Neuronal stem cell (in vitro differentiated cells): ENCODE data around the gene TBC1D4.

Source experiments
- DNase-seq: peaks from one replicate; pipeline ENCODE4 v3.0.0-alpha.2; 2013; ENCODE audit warnings: low spot score
- H2AFZ ChIP-seq: one replicate; pipeline ENCODE4 v1.6.1; 2013; ENCODE audit warnings: mild to moderate bottlenecking, low read length, inconsistent platforms
- H2AK5ac ChIP-seq: 2 replicates; pipeline ENCODE4 v1.6.1; 2013; ENCODE audit warnings: low read depth, mild to moderate bottlenecking, inconsistent platforms, low read length, moderate library complexity, mixed read lengths
- H2BK120ac ChIP-seq: 2 replicates; pipeline ENCODE4 v1.6.1; 2013; ENCODE audit warnings: low read depth, mild to moderate bottlenecking, inconsistent platforms, low read length, moderate library complexity, mixed read lengths
- H2BK12ac ChIP-seq: one replicate; pipeline ENCODE4 v1.6.1; 2013; ENCODE audit warnings: low read length, inconsistent platforms
- H2BK15ac ChIP-seq: 2 replicates; pipeline ENCODE4 v1.6.1; 2013; ENCODE audit warnings: mild to moderate bottlenecking, low read length, inconsistent platforms, mixed read lengths
- H2BK5ac ChIP-seq: one replicate; pipeline ENCODE4 v1.6.1; 2013; ENCODE audit warnings: inconsistent platforms, mild to moderate bottlenecking, low read length, moderate library complexity
- H3K14ac ChIP-seq: one replicate; pipeline ENCODE4 v1.6.1; 2013; ENCODE audit warnings: low read length, inconsistent platforms
- H3K18ac ChIP-seq: 2 replicates; pipeline ENCODE4 v1.6.1; 2013; ENCODE audit warnings: low read length, inconsistent platforms
- H3K23ac ChIP-seq: 2 replicates; pipeline ENCODE4 v1.6.1; 2013; ENCODE audit warnings: low read depth, mild to moderate bottlenecking, mixed read lengths, low read length, inconsistent platforms; ENCODE audit not compliant: poor library complexity
- H3K27ac ChIP-seq: replicated peaks from 3 replicates; pipeline ENCODE4 v1.5.1; 2013; ENCODE audit warnings: low read length, inconsistent platforms
- H3K27me3 ChIP-seq, 3 experiments: 2 replicates each; pipeline ENCODE4 v1.6.1; 2013; ENCODE audit warnings: low read length in 3 of 3, mild to moderate bottlenecking in 2 of 3, inconsistent platforms in 1 of 3, low read depth in 1 of 3, mixed read lengths in 1 of 3, moderate library complexity in 1 of 3; ENCODE audit not compliant: control insufficient read depth in 3 of 3, insufficient read depth in 3 of 3
- H3K36me3 ChIP-seq, 2 donors: replicated peaks in 1 of 2; 2 replicates each; pipeline ENCODE4 v1.6.1; 2013; ENCODE audit warnings: low read length in 2 of 2; ENCODE audit not compliant: control insufficient read depth in 2 of 2, insufficient read depth in 2 of 2
- H3K4ac ChIP-seq: 2 replicates; pipeline ENCODE4 v1.6.1; 2013; ENCODE audit warnings: inconsistent platforms, mild to moderate bottlenecking, low read length, moderate library complexity
- H3K4me1 ChIP-seq, 2 donors: 1 replicate in 1 of 2; 2 replicates in 1 of 2; pipeline ENCODE4 v1.6.1; 2013; ENCODE audit warnings: low read length in 2 of 2, low read depth in 1 of 2; ENCODE audit not compliant: control insufficient read depth in 2 of 2, insufficient read depth in 1 of 2
- H3K4me2 ChIP-seq: one replicate; pipeline ENCODE4 v1.6.1; 2013; ENCODE audit warnings: mild to moderate bottlenecking, low read length, inconsistent platforms; ENCODE audit not compliant: insufficient read depth, poor library complexity, severe bottlenecking
- H3K4me3 ChIP-seq, 2 donors: 2 replicates each; pipeline ENCODE4 v1.5.1; 2013; ENCODE audit warnings: low read length in 2 of 2, mild to moderate bottlenecking in 2 of 2, inconsistent platforms in 1 of 2, moderate library complexity in 1 of 2
- H3K79me1 ChIP-seq: one replicate; pipeline ENCODE4 v1.6.1; 2013; ENCODE audit warnings: low read depth, mild to moderate bottlenecking, inconsistent platforms, low read length, moderate library complexity
- H3K9ac ChIP-seq: one replicate; pipeline ENCODE4 v1.6.1; 2013; ENCODE audit warnings: mild to moderate bottlenecking, low read depth, low read length, inconsistent platforms; ENCODE audit not compliant: poor library complexity
- H3K9me3 ChIP-seq, 2 donors: replicated peaks in 1 of 2; 2 replicates each; pipeline versions ENCODE3 to v1.6.1; 2013; ENCODE audit warnings: low read length in 2 of 2, mild to moderate bottlenecking in 2 of 2, inconsistent platforms in 1 of 2, low read depth in 1 of 2, mixed read lengths in 1 of 2, moderate library complexity in 1 of 2; ENCODE audit not compliant: control insufficient read depth in 2 of 2, insufficient read depth in 1 of 2
- H4K8ac ChIP-seq: one replicate; pipeline ENCODE4 v1.6.1; 2013; ENCODE audit warnings: low read depth, mild to moderate bottlenecking, inconsistent platforms, low read length, moderate library complexity
- H4K91ac ChIP-seq: one replicate; pipeline ENCODE4 v1.6.1; 2013; ENCODE audit warnings: low read length, low read depth, mild to moderate bottlenecking, inconsistent platforms; ENCODE audit not compliant: poor library complexity
- WGBS, 2 donors: extraction: QIAGEN DNeasy Blood & Tissue Kit; methylation state at CpG; one replicate each; pipeline ENCODE4 v1.1.7; 2013; ENCODE audit warnings: missing lambda C conversion rate in 2 of 2, mixed read lengths in 1 of 2; ENCODE audit not compliant: insufficient read length in 2 of 2, insufficient replicate concordance in 1 of 2; ENCODE audit errors: extremely low coverage in 2 of 2; 5-methylcytosine and 5-hydroxymethylcytosine counted together

Gene TBC1D4

GRCh38 chr13:75492389-75492788, 10.4 kb upstream of the TBC1D4 start:
- no peak overlapping the region for H3K9ac ChIP-seq
- no peak for DNase-seq
- H3K14ac ChIP-seq = no peak overlapping the region

GRCh38 chr13:75491376-75491775, 9.4 kb upstream of the TBC1D4 start:
- H2BK5ac ChIP-seq = no peak overlapping the region
- H3K27ac ChIP-seq = no peak overlapping the region
- no peak overlapping the region for H2BK12ac ChIP-seq
- H3K18ac ChIP-seq = no peak overlapping the region
- no peak overlapping the region for H3K4ac ChIP-seq
- no CpG with 5 or more reads among the region's 2 CpGs for WGBS, 2 donors
- no peak overlapping the region for H2AK5ac ChIP-seq
- no peaks in the 10 kb centered on the region for H3K79me1 ChIP-seq
- no peak overlapping the region for H4K8ac ChIP-seq
- no peak overlapping the region for H3K23ac ChIP-seq
- H3K27me3 ChIP-seq = no peaks in the 10 kb centered on the region
- no peaks in the 10 kb centered on the region for H3K4me1 ChIP-seq
- H2AFZ ChIP-seq = no peak overlapping the region
- H3K36me3 ChIP-seq = no peaks in the 10 kb centered on the region
- H3K9me3 ChIP-seq = no peaks in the 10 kb centered on the region
- no peak overlapping the region for H2BK120ac ChIP-seq
- no peak overlapping the region for H2BK15ac ChIP-seq
- no peak for DNase-seq
- no peak overlapping the region for H3K4me2 ChIP-seq
- no peak overlapping the region for H4K91ac ChIP-seq
- H3K9ac ChIP-seq = no peak overlapping the region
- no peak overlapping the region for H3K4me3 ChIP-seq
- no peak overlapping the region for H3K14ac ChIP-seq

More at GRCh38 chr13:75492389-75492788, 10.4 kb upstream of the TBC1D4 start:
- Histone ChIP-seq H3K4ac (no peak overlapping the region), H2BK5ac (no peak overlapping the region), H3K4me3 (no peak overlapping the region), H2AK5ac (no peak overlapping the region), H3K9me3 (no peaks in the 10 kb centered on the region), H3K27ac (no peak overlapping the region), H3K36me3 (no peaks in the 10 kb centered on the region), H3K79me1 (no peaks in the 10 kb centered on the region), H4K91ac (no peak overlapping the region), H3K23ac (no peak overlapping the region), H2BK15ac (no peak overlapping the region), H4K8ac (no peak overlapping the region), H3K4me1 (no peaks in the 10 kb centered on the region), H3K27me3 (no peaks in the 10 kb centered on the region), H2BK12ac (no peak overlapping the region), H2AFZ (no peak overlapping the region), H2BK120ac (no peak overlapping the region), H3K4me2 (no peak overlapping the region), H3K18ac (no peak overlapping the region)
- WGBS, 2 donors = no CpG with 5 or more reads among the region's 5 CpGs

GRCh38 chr13:75489502-75490263, 7.7 kb upstream of the TBC1D4 start:
- H3K14ac ChIP-seq = no peak overlapping the region
- peaks cover 4 to 5% of the 10 kb centered on the region in 2 donors for H3K4me1 ChIP-seq
- WGBS, 2 donors = no CpG with 5 or more reads among the region's 10 CpGs
- no peak for DNase-seq
- H3K23ac ChIP-seq = no peak overlapping the region
- H2BK12ac ChIP-seq = no peak overlapping the region
- no peak overlapping the region for H3K4me3 ChIP-seq
- no peaks in the 10 kb centered on the region for H3K9me3 ChIP-seq
- H2BK120ac ChIP-seq = no peak overlapping the region
- no peak overlapping the region for H3K4me2 ChIP-seq
- H3K79me1 ChIP-seq = no peaks in the 10 kb centered on the region
- H4K8ac ChIP-seq = no peak overlapping the region
- H3K27me3 ChIP-seq = no peaks in the 10 kb centered on the region
- no peak overlapping the region for H2BK5ac ChIP-seq
- no peak overlapping the region for H2BK15ac ChIP-seq
- H3K36me3 ChIP-seq = no peaks in the 10 kb centered on the region
- H3K27ac ChIP-seq = no peak overlapping the region
- H3K18ac ChIP-seq = no peak overlapping the region
- H4K91ac ChIP-seq = no peak overlapping the region
- H3K9ac ChIP-seq = no peak overlapping the region
- no peak overlapping the region for H3K4ac ChIP-seq
- H2AK5ac ChIP-seq = no peak overlapping the region
- H2AFZ ChIP-seq = no peak overlapping the region

GRCh38 chr13:75486146-75487062, 4.4 kb upstream of the TBC1D4 start:
- H2AK5ac ChIP-seq = no peak overlapping the region
- H3K27me3 ChIP-seq = no peaks in the 10 kb centered on the region
- peaks cover 4 to 5% of the 10 kb centered on the region in 2 donors for H3K4me1 ChIP-seq
- H3K4me3 ChIP-seq = no peak overlapping the region
- no peak overlapping the region for H3K9ac ChIP-seq
- H3K9me3 ChIP-seq = no peaks in the 10 kb centered on the region
- H2BK15ac ChIP-seq = no peak overlapping the region
- peaks cover 1% of the 10 kb centered on the region for H3K79me1 ChIP-seq
- no peak overlapping the region for H3K14ac ChIP-seq
- no peak overlapping the region for H3K4ac ChIP-seq
- no CpG with 5 or more reads among the region's 5 CpGs for WGBS, 2 donors
- no peak overlapping the region for H2BK120ac ChIP-seq
- no peak overlapping the region for H2BK12ac ChIP-seq
- no peak overlapping the region for H3K27ac ChIP-seq
- peak overlapping the region; percentile 44 for H3K18ac ChIP-seq
- no peak overlapping the region for H4K91ac ChIP-seq
- no peaks in the 10 kb centered on the region for H3K36me3 ChIP-seq
- no peak overlapping the region for H3K23ac ChIP-seq
- no peak overlapping the region for H3K4me2 ChIP-seq
- H2AFZ ChIP-seq = no peak overlapping the region
- H2BK5ac ChIP-seq = no peak overlapping the region
- H4K8ac ChIP-seq = no peak overlapping the region
- no peak for DNase-seq
